PC-9 (cell line): ENCODE data around the gene PIAS4. TPM values are rescaled to one million over a fixed set of nuclear protein-coding genes. Genes with fewer than 3 reads are reported as not detected.
"Not testable (repeated sequence)": the region's sequence is repeated elsewhere in the genome, so short reads cannot be mapped to it uniquely, and the experiment has no call there.

Source experiments
- BruUV-seq: library from RNA; stranded (reverse); fragments of 400-500 nt; replicated peaks from 2 replicates; lab custom pipeline; 2021; lab: Mats Ljungman, UMichigan
- CTCF ChIA-PET: fragments of 300-600 bp; sonication (Branson Sonifier 250); formaldehyde crosslinking; loops from one replicate; lab custom pipeline; 2022; ENCODE audit warnings: antibody characterized with exemption; lab: Charles Lee
- POLR2A ChIA-PET: fragments of 300-600 bp; sonication (Branson Sonifier 250); formaldehyde crosslinking; loops from one replicate; lab custom pipeline; 2022; ENCODE audit warnings: antibody characterized with exemption; ENCODE audit not compliant: unreplicated experiment; lab: Charles Lee
- DNase-seq, 2 experiments: peaks; one replicate each; pipeline versions ENCODE4 v3.0.0 to v3.0.0-alpha.2; 2015 to 2022; ENCODE audit warnings: mixed read lengths in 1 of 2
- H2AFZ ChIP-seq: fragments of 200-600 bp; sonication (generic); 2 replicates; pipeline ENCODE4 v1.8.1; 2017; ENCODE audit warnings: antibody characterized with exemption
- H3F3A ChIP-seq: fragments of 200-600 bp; sonication (generic); 2 replicates; pipeline ENCODE4 v1.8.1; 2017; ENCODE audit warnings: antibody characterized with exemption, mild to moderate bottlenecking, low read depth; ENCODE audit not compliant: insufficient read depth
- H3K27ac ChIP-seq: fragments of 200-600 bp; sonication (generic); 2 replicates; pipeline ENCODE4 v1.6.1; 2016; ENCODE audit warnings: mixed run types
- H3K27me3 ChIP-seq: fragments of 200-600 bp; sonication (generic); 2 replicates; pipeline ENCODE4 v1.6.1; 2016; ENCODE audit warnings: low read depth, mixed run types; ENCODE audit not compliant: insufficient read depth
- H3K36me3 ChIP-seq: fragments of 200-600 bp; sonication (generic); 2 replicates; pipeline ENCODE4 v1.6.1; 2016; ENCODE audit warnings: low read depth, mixed run types
- H3K4me1 ChIP-seq: fragments of 200-600 bp; sonication (generic); replicated peaks from 2 replicates; pipeline ENCODE4 v1.6.1; 2016; ENCODE audit warnings: mixed run types; ENCODE audit not compliant: insufficient read depth
- H3K4me2 ChIP-seq: fragments of 200-600 bp; sonication (generic); 2 replicates; pipeline ENCODE4 v1.6.1; 2017; ENCODE audit warnings: mixed run types
- H3K4me3 ChIP-seq: fragments of 200-600 bp; sonication (generic); 2 replicates; pipeline ENCODE4 v1.6.1; 2016; ENCODE audit warnings: mixed run types
- H3K79me2 ChIP-seq: fragments of 200-600 bp; sonication (generic); 2 replicates; pipeline ENCODE4 v1.6.1; 2017; ENCODE audit warnings: low read depth, mixed run types
- H3K9me2 ChIP-seq: fragments of 200-600 bp; sonication (generic); 2 replicates; pipeline ENCODE4 v1.8.1; 2017; ENCODE audit warnings: mild to moderate bottlenecking; ENCODE audit not compliant: insufficient read depth
- H3K9me3 ChIP-seq: fragments of 200-600 bp; sonication (generic); 2 replicates; pipeline ENCODE4 v1.8.1; 2016; ENCODE audit warnings: low read depth; ENCODE audit not compliant: insufficient read depth
- H4K20me1 ChIP-seq: fragments of 200-600 bp; sonication (generic); 2 replicates; pipeline ENCODE4 v1.8.1; 2017; ENCODE audit not compliant: insufficient read depth
- EZH2 ChIP-seq: fragments of 200-600 bp; sonication (generic); IDR thresholded peaks from 2 replicates; pipeline ENCODE4 v1.8.0; 2017; ENCODE audit warnings: antibody characterized with exemption, low read depth
- intact Hi-C: fragments of 100-400 bp; cut with micrococcal nuclease; formaldehyde crosslinking; loops from one replicate; pipeline ENCODE4 v1.10.0; 2022; ENCODE audit not compliant: unreplicated experiment
- total RNA-seq: library from RNA; stranded (reverse); gene quantifications from 2 replicates; pipeline ENCODE4 v1.2.3, GENCODE V29; 2021
- TF ChIP-seq, protein P1 (sequence below): fragments of 200-600 bp; sonication (generic); conservative IDR thresholded peaks from 2 replicates; pipeline ENCODE4 v1.6.1; 2017; ENCODE audit warnings: mixed run types, antibody characterized with exemption, mild to moderate bottlenecking, moderate library complexity

PIAS4 gene
- total RNA-seq, 1 experiment from 2014 or later: 26.5 TPM

DNA sequence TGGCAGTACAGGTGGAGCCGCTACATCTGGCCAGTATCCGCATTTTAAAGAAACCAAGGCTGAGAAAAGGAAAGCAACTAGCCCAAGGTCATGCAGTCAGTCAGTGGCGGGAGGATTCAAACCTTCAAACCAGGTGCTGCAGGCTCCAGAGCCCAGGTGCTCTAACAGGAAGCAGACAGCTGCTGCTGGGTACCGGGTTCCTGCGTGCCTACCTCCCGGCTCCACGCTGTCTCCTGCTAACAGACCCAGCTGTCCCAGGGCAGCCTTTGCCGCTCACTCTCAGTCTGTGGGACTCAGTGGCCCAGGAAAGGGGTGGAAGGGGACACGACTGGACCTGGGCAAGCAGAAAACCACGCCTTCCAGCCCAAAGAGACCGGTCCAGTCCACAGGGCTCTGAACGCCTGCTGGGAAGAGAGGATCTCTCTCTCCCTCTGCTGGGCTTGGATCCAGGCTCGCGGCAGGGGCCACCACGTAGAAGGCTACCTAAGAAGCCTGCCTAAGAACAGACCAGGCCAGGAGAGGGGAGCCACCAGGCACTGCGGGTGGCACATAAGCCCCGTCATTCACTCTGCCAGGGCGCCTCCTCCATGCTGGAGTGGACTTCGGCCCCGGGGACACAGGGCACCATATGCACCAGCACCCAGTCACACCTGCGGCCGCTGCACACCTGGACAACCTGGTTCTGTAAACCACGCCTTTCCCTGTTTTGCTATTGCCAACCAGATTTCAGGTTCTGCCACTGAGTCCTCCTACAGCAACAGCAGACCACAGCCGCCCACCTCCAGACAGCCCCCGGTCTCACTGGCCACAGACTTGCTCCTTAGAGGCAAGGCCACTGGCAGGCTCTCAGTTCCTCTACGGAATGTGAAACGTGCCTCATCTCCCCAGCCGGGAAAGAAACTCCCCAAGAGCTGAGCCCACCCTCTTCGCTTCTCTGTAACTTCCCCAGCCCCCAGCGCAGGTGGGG lies 41.2 kb upstream of the PIAS4 start:
- CTCF ChIA-PET: no interaction called here
- H3K36me3 ChIP-seq: 0 out of 2 replicates have a peak, but pooled peaks cover 10% of the 10 kb centered on the region
- no peak overlapping the region for H3K4me3 ChIP-seq
- H3K27ac ChIP-seq: no peak overlapping the region
- H3K4me1 ChIP-seq: peaks cover 20% of the 10 kb centered on the region
- no peaks in the 10 kb centered on the region for H3K9me3 ChIP-seq
- H3K4me2 ChIP-seq: no peak overlapping the region
- H3K79me2 ChIP-seq: peaks cover 32% of the 10 kb centered on the region
- BruUV-seq: no TSS peak
- H2AFZ ChIP-seq: no peak overlapping the region
- H3K27me3 ChIP-seq: no peaks in the 10 kb centered on the region
- peaks cover 23% of the 10 kb centered on the region; the same call in 1 of the 2 replicates for H3F3A ChIP-seq
- H4K20me1 ChIP-seq: peaks cover 26% of the 10 kb centered on the region
- intact Hi-C loops: no loop called here
- DNase-seq: no peak
- POLR2A ChIA-PET: no interaction called here
- no peak for TF ChIP-seq EZH2
- TF ChIP-seq, protein P1, sequence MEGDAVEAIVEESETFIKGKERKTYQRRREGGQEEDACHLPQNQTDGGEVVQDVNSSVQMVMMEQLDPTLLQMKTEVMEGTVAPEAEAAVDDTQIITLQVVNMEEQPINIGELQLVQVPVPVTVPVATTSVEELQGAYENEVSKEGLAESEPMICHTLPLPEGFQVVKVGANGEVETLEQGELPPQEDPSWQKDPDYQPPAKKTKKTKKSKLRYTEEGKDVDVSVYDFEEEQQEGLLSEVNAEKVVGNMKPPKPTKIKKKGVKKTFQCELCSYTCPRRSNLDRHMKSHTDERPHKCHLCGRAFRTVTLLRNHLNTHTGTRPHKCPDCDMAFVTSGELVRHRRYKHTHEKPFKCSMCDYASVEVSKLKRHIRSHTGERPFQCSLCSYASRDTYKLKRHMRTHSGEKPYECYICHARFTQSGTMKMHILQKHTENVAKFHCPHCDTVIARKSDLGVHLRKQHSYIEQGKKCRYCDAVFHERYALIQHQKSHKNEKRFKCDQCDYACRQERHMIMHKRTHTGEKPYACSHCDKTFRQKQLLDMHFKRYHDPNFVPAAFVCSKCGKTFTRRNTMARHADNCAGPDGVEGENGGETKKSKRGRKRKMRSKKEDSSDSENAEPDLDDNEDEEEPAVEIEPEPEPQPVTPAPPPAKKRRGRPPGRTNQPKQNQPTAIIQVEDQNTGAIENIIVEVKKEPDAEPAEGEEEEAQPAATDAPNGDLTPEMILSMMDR: no peak
- H3K9me2 ChIP-seq: no peaks in the 10 kb centered on the region

GRCh38 chr19:3967983-3968382 lies 39.6 kb upstream of the PIAS4 start:
- H3K27ac ChIP-seq: peak overlapping the region; percentile 62
- not testable (repeated sequence) for H3K4me3 ChIP-seq, H2AFZ ChIP-seq, H3K9me2 ChIP-seq, H3K36me3 ChIP-seq, BruUV-seq, H3K9me3 ChIP-seq, H3K27me3 ChIP-seq, DNase-seq
- ChIA-PET CTCF (interaction anchor here (0.5 to 1.2 kb wide), 2 partner anchors 20 to 119 kb away, joined by 3 to 12 read pairs; no protein-coding TSS in a partner anchor), POLR2A (interaction anchor here (0.5 to 1.4 kb wide), 5 partner anchors 15 to 259 kb away, joined by 3 to 40 read pairs (median 8); partner anchors contain the start of gene EEF2)
- H3K4me2 ChIP-seq: peak overlapping the region; percentile 51
- intact Hi-C loops: loop anchor here (2.0 kb wide), 1 partner anchor 19 kb away; no protein-coding TSS in a partner anchor
- peaks cover 32% of the 10 kb centered on the region for H3K79me2 ChIP-seq
- H4K20me1 ChIP-seq: peaks cover 32% of the 10 kb centered on the region
- peaks cover 20% of the 10 kb centered on the region for H3K4me1 ChIP-seq
- H3F3A ChIP-seq: peaks cover 38% of the 10 kb centered on the region; the same call in 1 of the 2 replicates

DNA sequence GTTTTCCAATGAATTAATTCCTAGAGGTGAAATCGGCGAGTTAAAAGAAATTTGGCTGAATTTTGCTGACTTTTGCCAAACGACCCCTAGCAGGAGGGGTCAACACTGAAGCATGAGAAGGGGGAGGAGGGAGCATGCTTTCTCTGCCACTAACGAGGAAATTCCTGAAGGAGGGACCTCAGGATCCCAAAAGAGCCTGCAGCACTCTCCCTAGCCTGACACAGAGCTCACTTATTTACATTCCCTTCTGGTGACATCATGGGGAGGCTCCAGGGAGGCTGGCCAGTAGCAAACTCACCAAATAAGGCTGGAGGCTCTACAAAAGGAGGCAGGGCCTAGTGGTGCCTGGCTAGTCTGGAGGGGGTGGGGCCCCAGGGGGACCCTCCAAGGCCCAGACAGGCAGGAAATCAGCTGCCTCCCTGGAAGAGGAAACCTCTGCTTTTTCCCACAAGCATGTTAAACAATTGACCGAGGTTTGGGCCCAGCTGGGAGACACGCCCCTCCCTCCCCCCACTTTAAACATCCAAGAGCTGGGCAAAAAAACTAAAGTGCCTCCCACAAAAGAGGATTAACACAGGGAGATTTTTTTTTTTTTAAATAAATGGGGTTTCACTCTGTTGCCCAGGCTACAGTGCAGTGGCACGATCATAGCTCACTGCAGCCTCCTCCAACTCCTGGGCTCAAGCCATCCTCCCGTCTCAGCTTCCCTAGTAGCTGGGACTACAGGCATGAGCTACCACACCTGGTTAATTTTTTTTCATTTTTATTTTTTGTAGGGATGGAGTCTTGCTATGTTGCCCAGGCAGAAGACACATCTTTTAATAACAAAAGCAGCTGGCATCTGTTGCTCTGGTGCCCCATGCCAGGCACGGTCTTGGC lies 38.7 kb upstream of the PIAS4 start:
- H4K20me1 ChIP-seq: peaks cover 32% of the 10 kb centered on the region
- DNase-seq: peak; percentile 86 to 93
- no peaks in the 10 kb centered on the region for H3K27me3 ChIP-seq
- H3F3A ChIP-seq: peaks cover 38% of the 10 kb centered on the region; the same call in 1 of the 2 replicates
- TF ChIP-seq EZH2: no peak
- TF ChIP-seq, protein P1: no peak
- peak overlapping the region; percentile 95 for H3K4me2 ChIP-seq
- intact Hi-C loops: loop anchor here (2.0 kb wide), 1 partner anchor 18 kb away; no protein-coding TSS in a partner anchor
- H3K27ac ChIP-seq: peak overlapping the region; percentile 90
- peaks cover 20% of the 10 kb centered on the region for H3K4me1 ChIP-seq
- peak overlapping the region; percentile 81; the same call in 1 of the 2 replicates for H3K4me3 ChIP-seq
- 0 out of 2 replicates have a peak, but pooled peaks cover 10% of the 10 kb centered on the region for H3K36me3 ChIP-seq
- TSS peak; percentile 59 for BruUV-seq
- POLR2A ChIA-PET: interaction anchor here (0.5 to 1.4 kb wide), 6 partner anchors 14 to 260 kb away, joined by 3 to 40 read pairs (median 8); partner anchors contain the start of gene EEF2
- no peak overlapping the region for H2AFZ ChIP-seq
- H3K79me2 ChIP-seq: peaks cover 32% of the 10 kb centered on the region
- H3K9me3 ChIP-seq: no peaks in the 10 kb centered on the region
- CTCF ChIA-PET: interaction anchor here (0.5 to 1.2 kb wide), 2 partner anchors 19 to 120 kb away, joined by 3 to 12 read pairs; no protein-coding TSS in a partner anchor
- H3K9me2 ChIP-seq: no peaks in the 10 kb centered on the region
